OCI-LY7 (cell line): ENCODE data around the gene DPYD.

Experiments used
- CTCF ChIP-seq: fragments of 200-600 bp; sonication (generic); conservative IDR thresholded peaks from 2 replicates; pipeline ENCODE4 v1.5.1; 2014; ENCODE audit warnings: mild to moderate bottlenecking, antibody characterized with exemption, low read length, moderate library complexity, mixed read lengths
- EZH2phosphoT487 ChIP-seq: fragments of 200-600 bp; sonication (generic); IDR thresholded peaks from 2 replicates; pipeline ENCODE4 v1.6.1; 2018; ENCODE audit warnings: low read depth, borderline replicate concordance, mild to moderate bottlenecking, mixed run types, antibody characterized with exemption, low read length, moderate library complexity, mixed read lengths

GRCh38 chr1:97651250-97651649 is 269.6 kb downstream of the DPYD start:
- TF ChIP-seq CTCF (no peak), EZH2phosphoT487 (no peak)
